ENCODE results near the gene FREM2.

Gene FREM2

DNA sequence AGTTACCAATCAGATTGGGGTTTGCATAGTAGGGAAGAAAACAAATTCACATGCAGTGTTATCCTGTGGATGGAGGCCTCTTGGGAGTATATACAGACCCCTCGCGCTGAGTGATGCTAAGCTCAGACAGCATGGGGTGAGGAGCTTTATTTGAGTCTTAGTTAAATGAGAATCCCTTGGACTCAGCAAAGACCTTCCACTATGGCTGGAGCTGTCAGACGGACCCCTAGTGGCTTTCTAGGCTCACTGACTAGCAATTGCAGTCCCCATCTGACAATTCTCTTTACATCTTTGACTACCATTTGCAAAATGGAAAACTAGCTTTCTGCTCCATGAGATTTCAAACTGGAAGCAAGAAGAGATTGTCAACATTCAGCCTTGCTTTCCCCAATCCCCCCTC lies 213.3 kb downstream of the FREM2 start:
- no peak for DNase-seq

DNA sequence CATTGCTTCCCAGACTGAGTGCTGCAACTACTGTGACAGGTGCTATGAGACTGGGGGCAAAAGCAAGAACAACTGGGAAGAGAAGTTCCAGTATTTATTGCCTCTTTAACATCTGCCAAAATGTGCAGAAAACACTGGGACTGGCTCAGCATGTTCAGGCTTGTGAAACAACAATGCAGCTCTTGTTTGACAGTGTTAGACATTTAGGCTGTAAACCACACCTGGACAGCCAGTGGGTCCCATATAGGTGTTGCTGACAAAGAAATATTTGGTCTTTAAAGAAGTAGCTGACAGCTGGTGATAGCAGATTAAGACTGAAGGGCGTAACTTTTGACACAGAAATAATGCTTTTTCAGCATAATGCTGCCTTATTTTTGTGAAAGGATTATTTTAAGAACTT lies 215.7 kb downstream of the FREM2 start:
- DNase-seq, result no peak

DNA sequence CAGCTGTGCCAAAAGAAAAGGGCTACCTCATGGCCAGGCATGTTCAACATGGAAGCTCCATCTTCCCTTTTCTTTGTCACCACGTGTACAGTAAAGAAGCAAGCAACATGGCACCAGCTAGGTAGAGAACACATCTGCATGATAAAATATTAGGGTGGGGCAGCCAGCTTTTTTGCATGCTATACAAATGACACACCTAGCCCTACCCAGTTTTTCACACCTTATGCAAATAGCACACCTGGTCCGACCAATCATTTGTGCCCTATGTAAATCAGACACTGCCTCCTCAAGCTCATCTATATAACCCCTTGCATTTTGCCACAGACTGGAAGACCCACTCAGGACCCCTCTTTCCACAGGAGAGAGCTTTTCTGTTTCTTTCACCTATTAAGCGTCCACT lies 218.2 kb downstream of the FREM2 start:
- no peak for DNase-seq

DNA sequence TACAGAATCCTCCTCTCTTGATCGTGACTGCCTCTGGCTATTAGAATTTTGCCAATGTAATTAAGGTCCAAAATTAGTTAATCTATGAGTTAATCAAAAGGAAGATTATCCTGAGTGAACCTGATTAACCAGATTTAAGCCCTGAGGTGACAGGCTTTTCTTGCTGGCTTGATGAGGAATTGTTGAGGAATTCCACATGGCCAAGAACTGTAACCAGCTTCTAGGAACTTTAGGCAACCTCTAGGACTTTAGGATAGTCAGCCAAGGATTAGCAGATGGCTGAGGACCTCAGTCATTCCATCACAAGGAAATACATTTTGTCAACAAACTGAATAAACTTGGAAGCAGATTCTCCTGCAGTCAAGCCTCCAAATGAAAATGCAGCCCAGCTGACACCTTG lies 219.0 kb downstream of the FREM2 start:
- no peak for DNase-seq

DNA sequence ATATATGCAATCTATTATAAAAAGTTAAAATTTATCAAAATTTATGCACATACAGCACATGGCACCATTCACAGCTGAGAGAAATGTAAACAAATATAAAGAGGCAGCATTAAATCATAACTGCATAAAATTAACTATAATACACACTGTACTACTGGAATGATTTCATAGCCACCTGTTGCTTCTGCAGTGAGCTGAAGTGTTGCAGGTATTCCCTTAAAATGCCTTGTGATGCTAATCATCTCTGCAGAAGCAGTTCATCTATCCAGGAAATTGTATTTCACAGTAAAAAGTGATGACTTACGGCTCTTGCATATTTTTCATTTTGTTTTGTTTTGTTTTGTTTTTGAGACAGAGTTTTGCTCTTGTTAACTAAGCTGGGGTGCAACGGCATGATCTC lies 221.7 kb downstream of the FREM2 start:
- DNase-seq, result no peak

DNA sequence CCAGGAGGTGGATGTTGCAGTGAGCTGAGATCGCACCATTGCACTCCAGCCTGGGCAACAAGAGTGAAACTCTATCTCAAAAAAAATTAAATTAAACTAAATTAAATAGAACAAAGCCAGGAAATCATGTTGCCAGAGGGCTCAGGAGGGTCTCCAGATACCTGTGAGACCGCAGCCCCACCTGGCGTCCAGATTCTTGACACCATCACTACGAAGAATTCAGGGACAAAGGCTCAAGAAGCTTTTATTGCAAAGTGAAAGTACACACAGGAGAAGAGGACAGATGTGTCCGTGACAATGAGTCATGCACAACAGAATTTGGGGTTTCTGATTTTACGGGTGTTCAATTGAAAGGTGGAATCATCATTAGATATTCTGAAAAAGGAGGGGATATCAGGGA lies 227.2 kb downstream of the FREM2 start:
- DNase-seq, result no peak

DNA sequence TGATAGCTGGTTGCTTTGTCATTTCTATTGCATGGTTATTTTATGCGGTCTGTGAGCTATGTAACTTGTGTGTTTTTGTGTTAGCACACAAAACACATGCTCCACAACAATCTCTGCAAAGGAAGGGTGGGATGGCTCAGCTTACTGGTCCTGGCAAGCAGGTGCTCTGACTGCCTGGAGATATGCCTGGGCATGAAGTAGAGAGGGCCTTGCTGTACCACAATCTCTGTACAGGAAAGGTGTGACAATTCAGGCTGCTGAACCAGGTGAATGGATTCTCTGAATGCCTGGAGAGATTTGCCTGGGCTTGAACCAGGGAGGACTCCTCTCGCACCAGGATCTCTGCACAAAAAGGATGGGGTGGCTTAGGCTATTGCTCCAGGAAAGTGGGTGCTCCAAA lies 234.2 kb downstream of the FREM2 start:
- no peak for DNase-seq

DNA sequence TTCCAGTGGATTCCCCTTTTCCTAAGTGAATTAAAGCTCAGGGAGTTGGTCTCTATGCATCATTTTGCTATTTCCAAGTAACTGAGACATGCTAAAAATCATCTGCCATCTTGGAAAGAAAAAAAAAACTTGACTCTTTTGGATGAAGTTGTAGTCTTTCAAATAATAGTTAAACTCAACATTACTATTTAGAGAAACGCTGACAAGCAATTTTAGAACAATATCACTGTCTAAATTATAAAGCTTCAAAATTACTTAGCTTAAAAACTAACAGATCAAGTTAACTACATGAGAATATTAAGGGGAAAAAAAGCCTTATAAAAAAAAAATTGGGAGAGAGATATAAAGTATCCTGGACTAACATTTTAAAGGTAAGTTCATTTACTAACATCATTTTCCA lies 235.3 kb downstream of the FREM2 start:
- no peak for DNase-seq

DNA sequence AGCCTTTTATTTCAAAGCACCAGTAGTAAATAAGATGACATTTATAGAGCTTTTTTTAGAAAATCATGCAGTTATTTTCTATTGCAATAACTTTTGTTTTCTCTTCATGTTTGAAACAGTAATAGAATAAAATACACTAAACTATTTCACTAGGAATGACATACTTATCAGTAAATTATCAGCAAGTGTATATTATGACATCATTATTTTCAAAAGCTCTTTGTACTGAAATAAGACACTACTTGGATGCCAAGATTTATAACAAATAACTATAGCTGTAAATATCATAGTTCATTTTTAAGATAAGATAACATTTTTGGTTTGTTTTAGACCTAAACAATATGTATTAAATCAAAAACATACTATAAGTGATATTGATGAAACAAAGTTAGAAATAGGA lies 246.9 kb downstream of the FREM2 start:
- no peak for DNase-seq
